Measurements from ENCODE around the gene SPSB1.
"Not testable (repeated sequence)": the region's sequence is repeated elsewhere in the genome, so short reads cannot be mapped to it uniquely, and the experiment has no call there.

Gene SPSB1

GRCh38 chr1:9376886-9377333, 84.2 kb downstream of the SPSB1 start:
- in situ Hi-C loops (cut with MboI; ENCODE audit: low sequenced_read_pairs): no loop called here
- H3K36me3 ChIP-seq (replicated peaks): no peaks in the 10 kb centered on the region
- no peaks in the 10 kb centered on the region for H3K27me3 ChIP-seq (ENCODE audit: low read depth)
- H3K4me1 ChIP-seq: peaks cover 6% of the 10 kb centered on the region; the same call in 1 of the 2 replicates
- no peak for DNase-seq (ENCODE audit: low spot score in 2 of 2)
- H3K9me3 ChIP-seq: no peaks in the 10 kb centered on the region
- H3K4me3 ChIP-seq: no peak overlapping the region

DNA sequence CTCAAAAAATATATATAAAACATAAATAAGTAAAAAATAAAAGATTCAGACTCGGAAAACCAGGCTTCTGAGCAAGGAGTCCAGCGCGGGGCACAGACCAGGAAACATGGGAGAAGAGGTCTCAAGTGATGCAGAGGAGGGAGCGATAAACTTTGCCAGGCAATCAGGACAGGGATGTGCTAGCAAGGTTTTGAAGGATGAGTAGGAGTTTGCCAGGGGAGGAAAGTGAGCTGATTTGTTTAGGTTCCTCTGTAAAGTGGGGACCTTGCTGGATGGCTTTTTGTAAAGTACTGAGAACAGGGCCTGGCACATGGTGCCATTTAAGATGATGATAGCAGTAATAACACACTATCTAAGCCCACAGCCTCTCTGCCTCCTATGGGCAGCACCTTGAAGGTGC, 86.1 kb downstream of the SPSB1 start:
- no peaks in the 10 kb centered on the region for H3K27me3 ChIP-seq (ENCODE audit: low read depth)
- no peaks in the 10 kb centered on the region for H3K36me3 ChIP-seq (replicated peaks)
- H3K4me3 ChIP-seq: no peak overlapping the region
- no peak for DNase-seq (ENCODE audit: low spot score in 2 of 2)
- H3K4me1 ChIP-seq: peaks cover 2% of the 10 kb centered on the region; the same call in 1 of the 2 replicates
- no peaks in the 10 kb centered on the region for H3K9me3 ChIP-seq
- in situ Hi-C loops (cut with MboI; ENCODE audit: low sequenced_read_pairs): no loop called here

GRCh38 chr1:9380711-9381110, 88.0 kb downstream of the SPSB1 start:
- Histone ChIP-seq H3K4me1 (no peaks in the 10 kb centered on the region), H3K36me3 (replicated peaks) (no peaks in the 10 kb centered on the region), H3K9me3 (no peaks in the 10 kb centered on the region), H3K4me3 (no peak overlapping the region), H3K27me3 (ENCODE audit: low read depth) (no peaks in the 10 kb centered on the region)
- in situ Hi-C loops (cut with MboI; ENCODE audit: low sequenced_read_pairs): no loop called here
- DNase-seq (ENCODE audit: low spot score in 2 of 2): no peak

- in situ Hi-C loops (cut with MboI; ENCODE audit: low sequenced_read_pairs): no loop called here
- Histone ChIP-seq H3K36me3 (replicated peaks) (no peaks in the 10 kb centered on the region), H3K4me1 (no peaks in the 10 kb centered on the region), H3K4me3 (no peak overlapping the region), H3K9me3 (no peaks in the 10 kb centered on the region), H3K27me3 (ENCODE audit: low read depth) (no peaks in the 10 kb centered on the region)
- DNase-seq (ENCODE audit: low spot score in 2 of 2): no peak
These were observed 90.2 kb downstream of the SPSB1 start for GRCh38 chr1:9382643-9383491.

DNA sequence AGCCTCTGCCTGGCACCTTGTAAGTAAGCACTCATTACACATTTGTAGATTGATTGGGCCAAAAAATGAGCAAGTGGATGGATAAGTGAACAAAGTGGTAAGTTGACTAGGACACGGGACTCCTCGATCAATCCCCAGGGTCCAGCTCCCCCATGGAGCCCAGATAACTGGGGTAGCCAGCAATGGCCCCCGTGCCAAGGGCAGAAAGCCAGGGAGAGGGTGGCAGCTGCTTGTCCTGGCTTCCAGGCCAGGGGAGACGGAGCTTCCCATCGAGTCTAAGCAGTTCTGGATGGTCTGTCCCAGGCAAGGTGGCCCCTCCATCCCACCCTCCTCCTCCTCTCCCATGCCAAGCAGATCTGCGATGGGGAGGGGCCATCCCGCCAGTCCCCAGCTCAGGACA, 91.4 kb downstream of the SPSB1 start:
- in situ Hi-C loops (cut with MboI; ENCODE audit: low sequenced_read_pairs): no loop called here
- Histone ChIP-seq H3K9me3 (no peaks in the 10 kb centered on the region), H3K36me3 (replicated peaks) (no peaks in the 10 kb centered on the region), H3K27me3 (ENCODE audit: low read depth) (no peaks in the 10 kb centered on the region), H3K4me1 (no peaks in the 10 kb centered on the region), H3K4me3 (no peak overlapping the region)
- DNase-seq (ENCODE audit: low spot score in 2 of 2): no peak

DNA sequence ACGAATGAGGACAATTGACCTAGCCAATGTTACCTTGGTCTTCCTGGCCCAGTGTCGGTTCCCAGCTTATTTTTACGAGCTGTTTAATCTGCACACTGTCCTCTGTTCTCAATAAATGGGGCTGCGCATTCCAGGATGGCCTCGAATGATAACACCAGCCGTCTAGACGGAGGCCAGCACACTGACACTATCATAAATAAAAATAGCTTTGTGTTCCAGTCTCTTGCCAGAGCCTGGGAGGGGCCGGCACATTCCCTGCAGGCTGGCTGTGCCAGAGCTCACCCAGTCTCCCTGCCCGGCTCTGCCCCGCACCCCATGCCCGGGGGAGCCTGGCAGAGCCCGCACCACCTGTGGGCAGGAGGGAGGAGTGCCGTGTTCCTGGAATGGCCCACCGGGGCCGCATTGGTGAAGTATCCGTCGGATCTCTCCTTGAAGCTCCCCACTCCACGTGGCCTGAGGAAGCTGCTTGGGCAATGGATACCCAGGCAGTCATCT, 92.1 kb downstream of the SPSB1 start:
- Histone ChIP-seq H3K4me1 (no peaks in the 10 kb centered on the region), H3K27me3 (ENCODE audit: low read depth) (no peaks in the 10 kb centered on the region), H3K9me3 (no peaks in the 10 kb centered on the region), H3K36me3 (replicated peaks) (no peaks in the 10 kb centered on the region), H3K4me3 (no peak overlapping the region)
- no peak for DNase-seq (ENCODE audit: low spot score in 2 of 2)
- in situ Hi-C loops (cut with MboI; ENCODE audit: low sequenced_read_pairs): no loop called here

GRCh38 chr1:9385392-9385791, 92.7 kb downstream of the SPSB1 start:
- H3K9me3 ChIP-seq; H3K36me3 ChIP-seq (replicated peaks); in situ Hi-C loops (cut with MboI; ENCODE audit: low sequenced_read_pairs); H3K27me3 ChIP-seq (ENCODE audit: low read depth); H3K4me3 ChIP-seq; H3K4me1 ChIP-seq: not testable (repeated sequence)
- DNase-seq (ENCODE audit: low spot score in 2 of 2): peak in 1 of 2 experiments; percentile 24

DNA sequence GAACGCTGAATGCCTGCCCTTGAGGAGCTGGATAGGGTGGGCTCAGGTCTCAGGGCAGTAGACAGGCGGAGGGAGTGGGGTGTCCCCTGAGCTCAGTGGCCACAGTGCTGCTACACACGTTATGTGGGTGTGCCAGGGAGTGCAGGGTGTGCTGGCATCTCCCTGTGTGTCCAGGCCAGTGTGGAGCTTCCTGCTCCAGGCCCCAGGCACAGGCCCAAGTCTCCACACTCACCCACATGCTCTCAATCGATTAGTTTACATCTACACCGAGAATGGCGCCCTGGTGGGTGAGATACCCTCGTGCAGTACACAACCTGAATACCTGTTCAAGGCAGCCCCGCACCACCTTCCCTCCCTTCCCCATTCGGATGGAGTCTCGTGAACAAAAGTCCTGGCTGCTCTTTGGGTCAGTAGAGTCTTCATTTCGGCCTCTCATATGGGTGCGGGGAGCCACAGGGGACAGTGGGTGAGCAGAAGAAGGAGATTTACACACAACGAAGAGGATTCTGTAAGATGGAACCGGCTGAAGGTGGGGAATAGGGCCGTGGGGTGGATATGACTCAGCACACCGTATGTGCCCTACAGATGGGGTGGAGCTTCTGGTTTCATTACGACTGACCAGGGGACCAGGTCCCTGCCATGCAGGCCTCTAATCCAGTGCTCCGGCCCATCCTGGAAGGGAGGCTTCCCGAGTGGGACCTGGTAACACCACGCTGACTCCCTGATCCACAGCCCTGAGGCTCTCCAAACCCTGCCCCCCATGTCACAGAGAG, 93.3 kb downstream of the SPSB1 start:
- H3K4me3 ChIP-seq: no peak overlapping the region
- H3K27me3 ChIP-seq (ENCODE audit: low read depth): no peaks in the 10 kb centered on the region
- no peak for DNase-seq (ENCODE audit: low spot score in 2 of 2)
- H3K36me3 ChIP-seq (replicated peaks): no peaks in the 10 kb centered on the region
- in situ Hi-C loops (cut with MboI; ENCODE audit: low sequenced_read_pairs): no loop called here
- H3K9me3 ChIP-seq: no peaks in the 10 kb centered on the region
- no peaks in the 10 kb centered on the region for H3K4me1 ChIP-seq

- Histone ChIP-seq H3K4me1 (no peaks in the 10 kb centered on the region), H3K27me3 (ENCODE audit: low read depth) (no peaks in the 10 kb centered on the region; the same call in none of the 2 replicates), H3K4me3 (no peak overlapping the region), H3K36me3 (replicated peaks) (no peaks in the 10 kb centered on the region), H3K9me3 (no peaks in the 10 kb centered on the region)
- DNase-seq (ENCODE audit: low spot score in 2 of 2): no peak
- in situ Hi-C loops (cut with MboI; ENCODE audit: low sequenced_read_pairs): no loop called here
These were observed 95.9 kb downstream of the SPSB1 start for GRCh38 chr1:9388335-9389180.

GRCh38 chr1:9389968-9390367, 97.3 kb downstream of the SPSB1 start:
- Histone ChIP-seq H3K9me3 (no peaks in the 10 kb centered on the region), H3K27me3 (ENCODE audit: low read depth) (no peaks in the 10 kb centered on the region; the same call in none of the 2 replicates), H3K36me3 (replicated peaks) (no peaks in the 10 kb centered on the region), H3K4me3 (no peak overlapping the region), H3K4me1 (no peaks in the 10 kb centered on the region)
- no peak for DNase-seq (ENCODE audit: low spot score in 2 of 2)
- in situ Hi-C loops (cut with MboI; ENCODE audit: low sequenced_read_pairs): no loop called here

DNA sequence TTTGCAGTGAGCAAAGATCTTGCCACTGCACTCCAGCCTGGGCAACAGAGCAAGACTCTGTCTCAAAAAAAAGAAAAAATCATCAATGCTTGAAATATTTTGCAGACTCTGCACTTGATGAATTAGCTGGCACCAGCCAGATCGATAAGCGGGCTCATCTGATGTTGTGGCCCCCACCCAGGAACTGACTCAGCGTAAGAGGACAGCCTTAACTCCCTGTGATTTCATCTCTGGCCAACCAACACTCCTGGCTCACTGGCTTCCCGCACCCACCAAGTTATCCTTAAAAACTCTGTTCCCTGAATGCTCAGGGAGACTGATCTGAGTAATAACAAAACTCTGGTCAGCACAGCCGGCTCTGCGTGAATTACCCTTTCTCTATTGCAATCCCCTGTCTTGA, 98.9 kb downstream of the SPSB1 start:
- DNase-seq (ENCODE audit: low spot score in 2 of 2): no peak
- H3K4me1 ChIP-seq: no peaks in the 10 kb centered on the region
- H3K9me3 ChIP-seq: no peaks in the 10 kb centered on the region
- no peaks in the 10 kb centered on the region for H3K36me3 ChIP-seq (replicated peaks)
- H3K4me3 ChIP-seq: no peak overlapping the region
- no peaks in the 10 kb centered on the region; the same call in none of the 2 replicates for H3K27me3 ChIP-seq (ENCODE audit: low read depth)
- in situ Hi-C loops (cut with MboI; ENCODE audit: low sequenced_read_pairs): no loop called here

GRCh38 chr1:9394010-9394409, 101.3 kb downstream of the SPSB1 start:
- H3K9me3 ChIP-seq: no peaks in the 10 kb centered on the region
- in situ Hi-C loops (cut with MboI; ENCODE audit: low sequenced_read_pairs): no loop called here
- DNase-seq (ENCODE audit: low spot score in 2 of 2): no peak

GRCh38 chr1:9395018-9395417, 102.3 kb downstream of the SPSB1 start:
- H3K27me3 ChIP-seq (ENCODE audit: low read depth): no peaks in the 10 kb centered on the region; the same call in none of the 2 replicates
- DNase-seq (ENCODE audit: low spot score in 2 of 2): no peak
- no peaks in the 10 kb centered on the region for H3K9me3 ChIP-seq
- H3K36me3 ChIP-seq (replicated peaks): no peaks in the 10 kb centered on the region
- H3K4me3 ChIP-seq: no peak overlapping the region
- H3K4me1 ChIP-seq: no peaks in the 10 kb centered on the region
- in situ Hi-C loops (cut with MboI; ENCODE audit: low sequenced_read_pairs): no loop called here

More at GRCh38 chr1:9394010-9394409, 101.3 kb downstream of the SPSB1 start:
- no peaks in the 10 kb centered on the region for H3K36me3 ChIP-seq (replicated peaks)
- H3K27me3 ChIP-seq (ENCODE audit: low read depth): no peaks in the 10 kb centered on the region; the same call in none of the 2 replicates
- no peak overlapping the region for H3K4me3 ChIP-seq
- H3K4me1 ChIP-seq: no peaks in the 10 kb centered on the region
